Measurements from ENCODE around the gene HEXIM2. TPM values are rescaled to one million over a fixed set of nuclear protein-coding genes. Genes with fewer than 3 reads are reported as not detected.
"Not testable (repeated sequence)": the region's sequence is repeated elsewhere in the genome, so short reads cannot be mapped to it uniquely, and the experiment has no call there.

Gene HEXIM2
- total RNA-seq, 1 donor from 2014 or later = 8.4 TPM

GRCh38 chr17:45123930-45124796 lies 37.5 kb upstream of the HEXIM2 start:
- no peak for TF ChIP-seq CTCF (IDR thresholded peaks at IDR 0.05; ENCODE audit: partially characterized antibody, unreplicated experiment)
- Mint-ChIP-seq H3K9me3 (ENCODE audit: unreplicated experiment) (peaks cover 3% of the 10 kb centered on the region), H3K4me1 (ENCODE audit: low read depth, unreplicated experiment) (peaks cover 9% of the 10 kb centered on the region), H3K27me3 (ENCODE audit: unreplicated experiment) (peaks cover 5% of the 10 kb centered on the region), H3K4me3 (ENCODE audit: unreplicated experiment) (no peak overlapping the region), H3K27ac (ENCODE audit: unreplicated experiment) (no peak overlapping the region), H3K36me3 (ENCODE audit: unreplicated experiment) (no peaks in the 10 kb centered on the region)
- DNase-seq = no peak

GRCh38 chr17:45124797-45125122 lies 36.9 kb upstream of the HEXIM2 start:
- H3K27ac Mint-ChIP-seq (ENCODE audit: unreplicated experiment); H3K27me3 Mint-ChIP-seq (ENCODE audit: unreplicated experiment); H3K9me3 Mint-ChIP-seq (ENCODE audit: unreplicated experiment); H3K4me1 Mint-ChIP-seq (ENCODE audit: low read depth, unreplicated experiment); H3K4me3 Mint-ChIP-seq (ENCODE audit: unreplicated experiment); DNase-seq; H3K36me3 Mint-ChIP-seq (ENCODE audit: unreplicated experiment): not testable (repeated sequence)

GRCh38 chr17:45125509-45125908 lies 36.2 kb upstream of the HEXIM2 start:
- Mint-ChIP-seq H3K27ac (ENCODE audit: unreplicated experiment) (no peak overlapping the region), H3K4me1 (ENCODE audit: low read depth, unreplicated experiment) (peaks cover 9% of the 10 kb centered on the region), H3K27me3 (ENCODE audit: unreplicated experiment) (peaks cover 6% of the 10 kb centered on the region), H3K9me3 (ENCODE audit: unreplicated experiment) (peaks cover 3% of the 10 kb centered on the region), H3K4me3 (ENCODE audit: unreplicated experiment) (no peak overlapping the region), H3K36me3 (ENCODE audit: unreplicated experiment) (no peaks in the 10 kb centered on the region)
- no peak for TF ChIP-seq CTCF (IDR thresholded peaks at IDR 0.05; ENCODE audit: partially characterized antibody, unreplicated experiment)
- DNase-seq = no peak

GRCh38 chr17:45127207-45127547 lies 34.5 kb upstream of the HEXIM2 start:
- no peak for DNase-seq
- Mint-ChIP-seq H3K36me3 (ENCODE audit: unreplicated experiment) (no peaks in the 10 kb centered on the region), H3K4me1 (ENCODE audit: low read depth, unreplicated experiment) (peaks cover 9% of the 10 kb centered on the region), H3K27me3 (ENCODE audit: unreplicated experiment) (peaks cover 7% of the 10 kb centered on the region), H3K27ac (ENCODE audit: unreplicated experiment) (no peak overlapping the region), H3K9me3 (ENCODE audit: unreplicated experiment) (peaks cover 7% of the 10 kb centered on the region), H3K4me3 (ENCODE audit: unreplicated experiment) (no peak overlapping the region)
- no peak for TF ChIP-seq CTCF (IDR thresholded peaks at IDR 0.05; ENCODE audit: partially characterized antibody, unreplicated experiment)

GRCh38 chr17:45127548-45128300 lies 34.0 kb upstream of the HEXIM2 start:
- peaks cover 7% of the 10 kb centered on the region for H3K9me3 Mint-ChIP-seq (ENCODE audit: unreplicated experiment)
- no peak overlapping the region for H3K27ac Mint-ChIP-seq (ENCODE audit: unreplicated experiment)
- H3K36me3 Mint-ChIP-seq (ENCODE audit: unreplicated experiment) = no peaks in the 10 kb centered on the region
- no peak for TF ChIP-seq CTCF (IDR thresholded peaks at IDR 0.05; ENCODE audit: partially characterized antibody, unreplicated experiment)
- no peak overlapping the region for H3K4me3 Mint-ChIP-seq (ENCODE audit: unreplicated experiment)
- H3K4me1 Mint-ChIP-seq (ENCODE audit: low read depth, unreplicated experiment) = peaks cover 9% of the 10 kb centered on the region
- peaks cover 7% of the 10 kb centered on the region for H3K27me3 Mint-ChIP-seq (ENCODE audit: unreplicated experiment)
- DNase-seq = no peak

Measured in glutamatergic neuron (in vitro differentiated cells).